CD4-positive, alpha-beta T cell treated with Interleukin-15 for 4 hours (primary cell): ENCODE data around the gene PTPRM.

ENCODE experiments used
- DNase-seq: peaks from one replicate; pipeline ENCODE4 v3.0.0-alpha.2; 2020; ENCODE audit warnings: low spot score

The PTPRM gene

GRCh38 chr18:7757175-7757574 lies 190.1 kb downstream of the PTPRM start:
- no peak for DNase-seq

GRCh38 chr18:7758764-7759163 lies 191.6 kb downstream of the PTPRM start:
- DNase-seq, result no peak

- no peak for DNase-seq
These were observed 194.1 kb downstream of the PTPRM start for GRCh38 chr18:7760967-7761948.

GRCh38 chr18:7764405-7764804 lies 197.3 kb downstream of the PTPRM start:
- no peak for DNase-seq

GRCh38 chr18:7766346-7766745 lies 199.2 kb downstream of the PTPRM start:
- DNase-seq, result no peak

GRCh38 chr18:7766817-7767216 lies 199.7 kb downstream of the PTPRM start:
- DNase-seq, result no peak

- no peak for DNase-seq
These were observed 203.8 kb downstream of the PTPRM start for GRCh38 chr18:7770908-7771307.

GRCh38 chr18:7772510-7772888 lies 205.4 kb downstream of the PTPRM start:
- no peak for DNase-seq

- no peak for DNase-seq
These were observed 205.8 kb downstream of the PTPRM start for GRCh38 chr18:7772951-7773350.

- DNase-seq, result no peak
These were observed 208.0 kb downstream of the PTPRM start for GRCh38 chr18:7775128-7775527.

GRCh38 chr18:7775843-7776242 lies 208.7 kb downstream of the PTPRM start:
- DNase-seq, result no peak

- no peak for DNase-seq
These were observed 211.1 kb downstream of the PTPRM start for GRCh38 chr18:7778181-7778580.

- no peak for DNase-seq
These were observed 212.1 kb downstream of the PTPRM start for GRCh38 chr18:7779211-7779610.

- no peak for DNase-seq
These were observed 217.1 kb downstream of the PTPRM start for GRCh38 chr18:7784171-7784570.

- no peak for DNase-seq
These were observed 219.5 kb downstream of the PTPRM start for GRCh38 chr18:7786569-7786968.

GRCh38 chr18:7787339-7787738 lies 220.2 kb downstream of the PTPRM start:
- no peak for DNase-seq

GRCh38 chr18:7789856-7790552 lies 222.9 kb downstream of the PTPRM start:
- DNase-seq, result no peak

- no peak for DNase-seq
These were observed 226.0 kb downstream of the PTPRM start for GRCh38 chr18:7793100-7793499.

GRCh38 chr18:7803956-7804469 lies 236.9 kb downstream of the PTPRM start:
- DNase-seq, result no peak

- DNase-seq, result no peak
These were observed 238.0 kb downstream of the PTPRM start for GRCh38 chr18:7805096-7805495.

- no peak for DNase-seq
These were observed 238.8 kb downstream of the PTPRM start for GRCh38 chr18:7805880-7806279.

GRCh38 chr18:7807936-7808453 lies 240.9 kb downstream of the PTPRM start:
- no peak for DNase-seq

- no peak for DNase-seq
These were observed 241.9 kb downstream of the PTPRM start for GRCh38 chr18:7808992-7809391.
